Lower leg skin (tissue), 3 donors: Measurements from ENCODE around the gene YAP1.

Source experiments
- POLR2A ChIP-seq, 2 donors: fragments of 450-650 bp; IDR thresholded peaks; one replicate each; pipeline ENCODE4 v1.6.1; 2016 to 2017; ENCODE audit warnings: antibody characterized with exemption in 2 of 2, mild to moderate bottlenecking in 1 of 2, moderate library complexity in 1 of 2
- TF ChIP-seq, protein P1 (sequence below), 3 donors: fragments of 450-650 bp; IDR thresholded peaks; one replicate each; pipeline ENCODE4 v1.5.1; 2016; ENCODE audit warnings: antibody characterized with exemption in 3 of 3, mild to moderate bottlenecking in 3 of 3, moderate library complexity in 2 of 3

DNA sequence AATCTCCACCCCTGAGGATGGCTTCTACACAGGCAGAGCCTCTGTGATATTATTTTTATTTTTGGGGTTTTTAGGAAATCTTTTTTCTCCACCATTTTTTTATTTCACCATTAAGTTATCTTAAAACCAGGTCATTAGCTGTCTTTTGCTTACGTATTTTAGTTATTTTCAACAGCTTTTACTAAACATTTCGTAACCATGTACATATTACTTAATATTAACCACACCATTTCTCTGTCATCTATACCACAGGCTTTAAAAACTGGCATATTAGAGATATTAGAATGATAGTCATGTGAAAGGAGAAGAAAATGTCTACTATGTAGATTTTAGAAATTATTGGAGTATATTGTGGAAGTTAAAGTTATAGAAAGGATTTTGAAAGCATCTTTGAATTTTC, 37.4 kb downstream of the YAP1 start:
- TF ChIP-seq, protein P1, sequence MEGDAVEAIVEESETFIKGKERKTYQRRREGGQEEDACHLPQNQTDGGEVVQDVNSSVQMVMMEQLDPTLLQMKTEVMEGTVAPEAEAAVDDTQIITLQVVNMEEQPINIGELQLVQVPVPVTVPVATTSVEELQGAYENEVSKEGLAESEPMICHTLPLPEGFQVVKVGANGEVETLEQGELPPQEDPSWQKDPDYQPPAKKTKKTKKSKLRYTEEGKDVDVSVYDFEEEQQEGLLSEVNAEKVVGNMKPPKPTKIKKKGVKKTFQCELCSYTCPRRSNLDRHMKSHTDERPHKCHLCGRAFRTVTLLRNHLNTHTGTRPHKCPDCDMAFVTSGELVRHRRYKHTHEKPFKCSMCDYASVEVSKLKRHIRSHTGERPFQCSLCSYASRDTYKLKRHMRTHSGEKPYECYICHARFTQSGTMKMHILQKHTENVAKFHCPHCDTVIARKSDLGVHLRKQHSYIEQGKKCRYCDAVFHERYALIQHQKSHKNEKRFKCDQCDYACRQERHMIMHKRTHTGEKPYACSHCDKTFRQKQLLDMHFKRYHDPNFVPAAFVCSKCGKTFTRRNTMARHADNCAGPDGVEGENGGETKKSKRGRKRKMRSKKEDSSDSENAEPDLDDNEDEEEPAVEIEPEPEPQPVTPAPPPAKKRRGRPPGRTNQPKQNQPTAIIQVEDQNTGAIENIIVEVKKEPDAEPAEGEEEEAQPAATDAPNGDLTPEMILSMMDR (IDR thresholded peaks at IDR 0.05): no peak
- no peak for TF ChIP-seq POLR2A (IDR thresholded peaks at IDR 0.05)
